Endothelial cell of umbilical vein (primary cell): ENCODE measurements around the gene EDRF1.

ENCODE experiments used
- CTCF ChIP-seq, 2 donors: IDR thresholded peaks; 1 replicate in 1 of 2; 2 replicates in 1 of 2; pipeline ENCODE4 v1.5.1; 2011; ENCODE audit warnings: low read length in 2 of 2, mild to moderate bottlenecking in 2 of 2, moderate library complexity in 2 of 2, control low read depth in 1 of 2, inconsistent platforms in 1 of 2, low read depth in 1 of 2; ENCODE audit not compliant: insufficient read depth in 1 of 2; ENCODE audit errors: extremely low read depth in 1 of 2
- JUN ChIP-seq: IDR thresholded peaks from 2 replicates; pipeline ENCODE4 v1.6.1; 2011; ENCODE audit warnings: borderline replicate concordance, low read depth; ENCODE audit not compliant: insufficient read length, insufficient read depth
- MAX ChIP-seq: IDR thresholded peaks from 2 replicates; pipeline ENCODE4 v1.6.1; 2011; ENCODE audit not compliant: insufficient read depth, insufficient read length
- POLR2A ChIP-seq: IDR thresholded peaks from 2 replicates; pipeline ENCODE4 v1.6.1; 2012; ENCODE audit warnings: low read depth, mild to moderate bottlenecking, control low read depth, low read length
- POLR2AphosphoS5 ChIP-seq: IDR thresholded peaks from 2 replicates; pipeline ENCODE4 v1.6.1; 2012; ENCODE audit warnings: low read depth, mild to moderate bottlenecking, control low read depth, low read length, moderate library complexity; ENCODE audit not compliant: insufficient read depth

GRCh38 chr10:125707541-125708468 is 11.7 kb upstream of the EDRF1 start:
- TF ChIP-seq CTCF (IDR thresholded peaks at IDR 0.05; ENCODE audit: extremely low read depth in 1 of 2, insufficient read depth in 1 of 2, low read depth in 1 of 2, low read length in 2 of 2) (no peak), POLR2AphosphoS5 (no peak), MAX (no peak), POLR2A (no peak), JUN (no peak)
